ENCODE measurements around the gene FKBP1C. TPM values are rescaled to one million over a fixed set of nuclear protein-coding genes. Genes with fewer than 3 reads are reported as not detected.

Gene FKBP1C
- total RNA-seq, 2 donors from 2014 or later = 0.33 to 0.55 TPM

DNA sequence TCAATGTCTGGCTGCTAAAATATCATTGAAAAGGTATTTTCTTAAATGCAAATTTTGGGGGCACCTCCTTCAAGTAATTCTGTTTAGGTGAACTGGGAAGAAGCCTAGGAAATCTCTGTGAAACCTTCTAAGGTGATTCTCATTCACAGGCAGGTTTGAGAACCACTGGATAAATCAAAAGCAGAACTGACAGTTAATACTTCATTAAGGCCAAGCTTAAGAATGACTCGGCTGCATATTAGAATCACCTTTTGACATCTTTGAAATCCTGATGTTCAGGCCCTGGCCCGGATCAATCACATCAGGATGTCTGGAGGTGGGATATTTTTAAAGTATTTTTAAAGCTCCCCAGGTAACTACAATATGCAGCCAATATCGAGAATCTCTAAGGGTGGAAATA lies 50.6 kb downstream of the FKBP1C start:
- no peaks in the 10 kb centered on the region for H3K36me3 ChIP-seq (ENCODE audit: control insufficient read depth, insufficient read depth, low read length)
- Mint-ChIP-seq H3K36me3 (ENCODE audit: low read depth) (no peaks in the 10 kb centered on the region), H3K4me1 (peaks cover 14% of the 10 kb centered on the region), H3K4me3 (no peak overlapping the region), H3K9me3 (no peaks in the 10 kb centered on the region), H3K27me3 (ENCODE audit: insufficient read depth) (no peaks in the 10 kb centered on the region), H3K27ac (no peak overlapping the region)
- peaks cover 9% of the 10 kb centered on the region for H3K4me1 ChIP-seq (ENCODE audit: control insufficient read depth, insufficient read depth, low read length)
- no peak overlapping the region for H3K9ac ChIP-seq (ENCODE audit: extremely low read depth, low read length, poor library complexity, severe bottlenecking)
- no peak for DNase-seq
- WGBS, 2 experiments (ENCODE audit: insufficient coverage in 1 of 2, insufficient read length in 1 of 2) = 90 to 100% methylated on average over 1 to 3 of the region's 3 CpGs
- TF ChIP-seq, protein P1, sequence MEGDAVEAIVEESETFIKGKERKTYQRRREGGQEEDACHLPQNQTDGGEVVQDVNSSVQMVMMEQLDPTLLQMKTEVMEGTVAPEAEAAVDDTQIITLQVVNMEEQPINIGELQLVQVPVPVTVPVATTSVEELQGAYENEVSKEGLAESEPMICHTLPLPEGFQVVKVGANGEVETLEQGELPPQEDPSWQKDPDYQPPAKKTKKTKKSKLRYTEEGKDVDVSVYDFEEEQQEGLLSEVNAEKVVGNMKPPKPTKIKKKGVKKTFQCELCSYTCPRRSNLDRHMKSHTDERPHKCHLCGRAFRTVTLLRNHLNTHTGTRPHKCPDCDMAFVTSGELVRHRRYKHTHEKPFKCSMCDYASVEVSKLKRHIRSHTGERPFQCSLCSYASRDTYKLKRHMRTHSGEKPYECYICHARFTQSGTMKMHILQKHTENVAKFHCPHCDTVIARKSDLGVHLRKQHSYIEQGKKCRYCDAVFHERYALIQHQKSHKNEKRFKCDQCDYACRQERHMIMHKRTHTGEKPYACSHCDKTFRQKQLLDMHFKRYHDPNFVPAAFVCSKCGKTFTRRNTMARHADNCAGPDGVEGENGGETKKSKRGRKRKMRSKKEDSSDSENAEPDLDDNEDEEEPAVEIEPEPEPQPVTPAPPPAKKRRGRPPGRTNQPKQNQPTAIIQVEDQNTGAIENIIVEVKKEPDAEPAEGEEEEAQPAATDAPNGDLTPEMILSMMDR (conservative IDR thresholded peaks at IDR 0.05) = no peak
- H3K27me3 ChIP-seq (ENCODE audit: control insufficient read depth, insufficient read depth, low read length, poor library complexity, severe bottlenecking) = no peaks in the 10 kb centered on the region
- H3K4me3 ChIP-seq (ENCODE audit: low read length) = no peak overlapping the region
- no peak overlapping the region for H3K27ac ChIP-seq (ENCODE audit: low read depth, low read length)
- no peaks in the 10 kb centered on the region for H3K9me3 ChIP-seq (ENCODE audit: control insufficient read depth, low read length)

Other genes with a start within 250 kb of the FKBP1C start
- gene LGSN, start 108.5 kb downstream of the FKBP1C start, total RNA-seq = under 1 TPM in 1 of 2 donors, not detected in 1; 0.37 TPM